SIG-M5 (cell line): ENCODE measurements around the gene MAP7.
A peak's percentile ranks its signal among the peaks of the same experiment; 100 is the strongest.
"Not testable (repeated sequence)": the region's sequence is repeated elsewhere in the genome, so short reads cannot be mapped to it uniquely, and the experiment has no call there.

Experiments
- DNase-seq: peaks from one replicate; lab custom pipeline; 2025; lab: John Stamatoyannopoulos, UW

The MAP7 gene

GRCh38 chr6:136421537-136422158 lies 128.6 kb downstream of the MAP7 start:
- no peak for DNase-seq

GRCh38 chr6:136420853-136421252 lies 129.4 kb downstream of the MAP7 start:
- no peak for DNase-seq

- peak; percentile 21 for DNase-seq
Measured at GRCh38 chr6:136415351-136416007, 134.7 kb downstream of the MAP7 start.

- no peak for DNase-seq
Measured at GRCh38 chr6:136412410-136412809, 137.8 kb downstream of the MAP7 start.

- no peak for DNase-seq
Measured at GRCh38 chr6:136411453-136412354, 138.5 kb downstream of the MAP7 start.

GRCh38 chr6:136411025-136411325 lies 139.2 kb downstream of the MAP7 start:
- no peak for DNase-seq

- DNase-seq, result no peak
Measured at GRCh38 chr6:136410201-136411024, 139.8 kb downstream of the MAP7 start.

- no peak for DNase-seq
Measured at GRCh38 chr6:136409597-136409996, 140.6 kb downstream of the MAP7 start.

- DNase-seq, result no peak
Measured at GRCh38 chr6:136408204-136408603, 142.0 kb downstream of the MAP7 start.

GRCh38 chr6:136405420-136406029 lies 144.7 kb downstream of the MAP7 start:
- DNase-seq, result no peak

- DNase-seq, result no peak
Measured at GRCh38 chr6:136404627-136405419, 145.4 kb downstream of the MAP7 start.

- DNase-seq, result no peak
Measured at GRCh38 chr6:136404007-136404406, 146.2 kb downstream of the MAP7 start.

GRCh38 chr6:136403110-136403980 lies 146.9 kb downstream of the MAP7 start:
- no peak for DNase-seq

- no peak for DNase-seq
Measured at GRCh38 chr6:136401749-136402148, 148.5 kb downstream of the MAP7 start.

- DNase-seq, result not testable (repeated sequence)
Measured at GRCh38 chr6:136401236-136401635, 149.0 kb downstream of the MAP7 start.

- DNase-seq, result no peak
Measured at GRCh38 chr6:136398453-136398852, 151.8 kb downstream of the MAP7 start.

GRCh38 chr6:136396908-136397307 lies 153.3 kb downstream of the MAP7 start:
- DNase-seq, result no peak

GRCh38 chr6:136390959-136391358 lies 159.3 kb downstream of the MAP7 start:
- not testable (repeated sequence) for DNase-seq

- no peak for DNase-seq
Measured at GRCh38 chr6:136387316-136387715, 162.9 kb downstream of the MAP7 start.
